Activated CD4-positive, alpha-beta T cell treated with anti-CD3 and anti-CD28 coated beads for 36 hours (primary cell): Measurements from ENCODE around the gene CSNK1G2. TPM values are rescaled to one million over a fixed set of nuclear protein-coding genes. Genes with fewer than 3 reads are reported as not detected.

Experiments
- ATAC-seq: fragments of 200-7000 bp; cut with Tn5 transposase; one replicate; pipeline ENCODE4 v1.10.0; 2021; ENCODE audit warnings: mild to moderate bottlenecking, moderate library complexity
- CTCF ChIA-PET: fragments of 350-600 bp; sonication (Branson Sonifier 250); formaldehyde crosslinking; loops from one replicate; lab custom pipeline; 2021; ENCODE audit warnings: antibody characterized with exemption; lab: Charles Lee
- POLR2A ChIA-PET: fragments of 350-600 bp; sonication (Branson Sonifier 250); formaldehyde crosslinking; loops from one replicate; lab custom pipeline; 2021; ENCODE audit warnings: antibody characterized with exemption, inconsistent platforms; lab: Charles Lee
- DNase-seq: peaks from one replicate; pipeline ENCODE4 v3.0.0-alpha.2; 2020
- H3K27ac Mint-ChIP-seq: one replicate; pipeline ENCODE4 v1.8.0; 2021; ENCODE audit warnings: mixed read lengths
- H3K27me3 Mint-ChIP-seq: one replicate; pipeline ENCODE4 v1.8.0; 2021; ENCODE audit warnings: mixed read lengths
- H3K36me3 Mint-ChIP-seq: one replicate; pipeline ENCODE4 v1.8.0; 2021; ENCODE audit warnings: low read depth, mixed read lengths
- H3K4me1 Mint-ChIP-seq: one replicate; pipeline ENCODE4 v1.8.0; 2021; ENCODE audit warnings: mixed read lengths
- H3K4me3 Mint-ChIP-seq: one replicate; pipeline ENCODE4 v1.8.0; 2021; ENCODE audit warnings: mild to moderate bottlenecking, moderate library complexity, mixed read lengths
- H3K9me3 Mint-ChIP-seq: one replicate; pipeline ENCODE4 v1.8.0; 2021; ENCODE audit warnings: low read depth, mixed read lengths
- intact Hi-C, 2 experiments: fragments of 100-400 bp; cut with DNase I in 1 of 2; cut with micrococcal nuclease in 1 of 2; formaldehyde crosslinking; loops; one replicate each; pipeline versions ENCODE4 v1.14.2 to v1.15.1; 2022 to 2024; cut with DNase I, micrococcal nuclease
- total RNA-seq, 2 experiments: library from RNA; stranded (reverse); gene quantifications; one replicate each; pipeline ENCODE4 v1.2.3, GENCODE V29; 2021

Gene CSNK1G2
- total RNA-seq, 2 experiments from 2014 or later: 56.0 to 78.1 TPM

GRCh38 chr19:1907563-1908363 lies 33.2 kb upstream of the CSNK1G2 start:
- ChIA-PET CTCF (interaction anchor here (0.9 to 1.0 kb wide), 2 partner anchors 15 to 31 kb away, joined by 3 read pairs; no protein-coding TSS in a partner anchor), POLR2A (no interaction called here)
- intact Hi-C loops: no loop called here
- H3K27me3 Mint-ChIP-seq: no peaks in the 10 kb centered on the region
- DNase-seq (no peak), ATAC-seq (no peak)
- no peak overlapping the region for H3K4me3 Mint-ChIP-seq
- H3K9me3 Mint-ChIP-seq: no peaks in the 10 kb centered on the region
- peaks cover 7% of the 10 kb centered on the region for H3K36me3 Mint-ChIP-seq
- no peak overlapping the region for H3K27ac Mint-ChIP-seq
- H3K4me1 Mint-ChIP-seq: peaks cover 46% of the 10 kb centered on the region

GRCh38 chr19:1908364-1908678 lies 32.7 kb upstream of the CSNK1G2 start:
- ATAC-seq (no peak), DNase-seq (no peak)
- Mint-ChIP-seq H3K9me3 (no peaks in the 10 kb centered on the region), H3K36me3 (peaks cover 9% of the 10 kb centered on the region), H3K27ac (no peak overlapping the region), H3K4me1 (peaks cover 40% of the 10 kb centered on the region), H3K27me3 (no peaks in the 10 kb centered on the region), H3K4me3 (no peak overlapping the region)
- intact Hi-C loops: no loop called here
- ChIA-PET CTCF (interaction anchor here (0.9 kb wide), 1 partner anchor 15 kb away, joined by 3 read pairs; no protein-coding TSS in a partner anchor), POLR2A (no interaction called here)

GRCh38 chr19:1909761-1910080 lies 31.3 kb upstream of the CSNK1G2 start:
- H3K9me3 Mint-ChIP-seq: no peaks in the 10 kb centered on the region
- H3K4me3 Mint-ChIP-seq: no peak overlapping the region
- no peaks in the 10 kb centered on the region for H3K27me3 Mint-ChIP-seq
- DNase-seq: no peak
- POLR2A ChIA-PET: no interaction called here
- CTCF ChIA-PET: interaction anchor here (0.6 to 0.7 kb wide), 2 partner anchors 19 to 24 kb away, joined by 3 read pairs; no protein-coding TSS in a partner anchor
- peaks cover 10% of the 10 kb centered on the region for H3K36me3 Mint-ChIP-seq
- no peak overlapping the region for H3K27ac Mint-ChIP-seq
- intact Hi-C loops: no loop called here
- no peak for ATAC-seq
- peaks cover 27% of the 10 kb centered on the region for H3K4me1 Mint-ChIP-seq

DNA sequence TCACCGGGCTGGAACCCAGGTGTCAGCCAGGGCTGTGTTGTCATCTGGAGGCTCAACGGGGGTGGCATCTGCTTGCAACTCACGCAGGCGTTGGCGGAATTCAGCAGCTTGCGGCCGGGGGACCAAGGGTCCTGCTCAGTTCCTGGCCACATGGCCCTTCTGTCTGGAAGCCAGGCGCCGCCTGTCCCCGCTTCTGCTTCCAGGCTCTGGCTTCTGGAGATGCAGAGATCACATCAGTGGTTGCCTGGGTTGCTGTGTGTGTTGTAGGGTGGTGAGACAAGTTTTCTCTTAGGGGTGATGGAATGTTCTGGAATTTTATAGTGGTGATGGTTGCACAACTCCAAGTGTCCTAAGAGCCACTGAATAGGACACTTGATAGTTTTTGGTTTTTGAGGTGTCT lies 30.8 kb upstream of the CSNK1G2 start:
- no peak for DNase-seq
- intact Hi-C loops: no loop called here

DNA sequence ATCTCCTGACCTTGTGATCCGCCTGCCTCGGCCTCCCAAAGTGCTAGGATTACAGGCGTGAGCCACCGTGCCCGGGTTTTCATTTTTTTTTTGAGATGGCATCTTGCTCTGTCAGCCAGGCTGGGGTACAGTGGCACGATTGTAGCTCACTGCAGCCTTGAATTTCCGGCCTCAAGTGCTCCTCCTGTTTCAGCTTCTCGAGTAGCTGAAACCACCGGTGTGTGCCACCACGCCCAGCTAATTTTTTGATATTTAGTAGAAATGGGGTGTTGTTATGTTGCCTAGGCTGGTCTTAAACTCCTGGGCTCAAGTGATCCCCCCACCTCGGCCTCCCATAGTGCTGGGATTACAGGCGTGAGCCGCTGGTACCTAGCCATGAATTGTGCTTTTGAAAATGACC lies 29.9 kb upstream of the CSNK1G2 start:
- Mint-ChIP-seq H3K4me1 (peaks cover 19% of the 10 kb centered on the region), H3K27me3 (no peaks in the 10 kb centered on the region), H3K36me3 (peaks cover 5% of the 10 kb centered on the region), H3K9me3 (no peaks in the 10 kb centered on the region), H3K27ac (no peak overlapping the region), H3K4me3 (no peak overlapping the region)
- CTCF ChIA-PET: no interaction called here
- POLR2A ChIA-PET: no interaction called here
- intact Hi-C loops: no loop called here
- no peak for DNase-seq
- ATAC-seq: no peak

More for the DNA sequence above, 30.8 kb upstream of the CSNK1G2 start:
- H3K27ac Mint-ChIP-seq: no peak overlapping the region
- H3K4me1 Mint-ChIP-seq: peaks cover 25% of the 10 kb centered on the region
- no peak overlapping the region for H3K4me3 Mint-ChIP-seq
- ATAC-seq: no peak
- H3K9me3 Mint-ChIP-seq: no peaks in the 10 kb centered on the region
- POLR2A ChIA-PET: no interaction called here
- peaks cover 10% of the 10 kb centered on the region for H3K36me3 Mint-ChIP-seq
- H3K27me3 Mint-ChIP-seq: no peaks in the 10 kb centered on the region
- CTCF ChIA-PET: interaction anchor here (0.6 to 0.7 kb wide), 2 partner anchors 19 to 23 kb away, joined by 3 read pairs; no protein-coding TSS in a partner anchor

- H3K27ac Mint-ChIP-seq: no peak overlapping the region
- CTCF ChIA-PET: no interaction called here
- POLR2A ChIA-PET: no interaction called here
- H3K4me1 Mint-ChIP-seq: peaks cover 19% of the 10 kb centered on the region
- H3K36me3 Mint-ChIP-seq: peaks cover 5% of the 10 kb centered on the region
- H3K27me3 Mint-ChIP-seq: no peaks in the 10 kb centered on the region
- intact Hi-C loops: no loop called here
- no peak for ATAC-seq
- no peaks in the 10 kb centered on the region for H3K9me3 Mint-ChIP-seq
- H3K4me3 Mint-ChIP-seq: no peak overlapping the region
- DNase-seq: no peak
Observed at GRCh38 chr19:1911995-1912394, 29.0 kb upstream of the CSNK1G2 start.

DNA sequence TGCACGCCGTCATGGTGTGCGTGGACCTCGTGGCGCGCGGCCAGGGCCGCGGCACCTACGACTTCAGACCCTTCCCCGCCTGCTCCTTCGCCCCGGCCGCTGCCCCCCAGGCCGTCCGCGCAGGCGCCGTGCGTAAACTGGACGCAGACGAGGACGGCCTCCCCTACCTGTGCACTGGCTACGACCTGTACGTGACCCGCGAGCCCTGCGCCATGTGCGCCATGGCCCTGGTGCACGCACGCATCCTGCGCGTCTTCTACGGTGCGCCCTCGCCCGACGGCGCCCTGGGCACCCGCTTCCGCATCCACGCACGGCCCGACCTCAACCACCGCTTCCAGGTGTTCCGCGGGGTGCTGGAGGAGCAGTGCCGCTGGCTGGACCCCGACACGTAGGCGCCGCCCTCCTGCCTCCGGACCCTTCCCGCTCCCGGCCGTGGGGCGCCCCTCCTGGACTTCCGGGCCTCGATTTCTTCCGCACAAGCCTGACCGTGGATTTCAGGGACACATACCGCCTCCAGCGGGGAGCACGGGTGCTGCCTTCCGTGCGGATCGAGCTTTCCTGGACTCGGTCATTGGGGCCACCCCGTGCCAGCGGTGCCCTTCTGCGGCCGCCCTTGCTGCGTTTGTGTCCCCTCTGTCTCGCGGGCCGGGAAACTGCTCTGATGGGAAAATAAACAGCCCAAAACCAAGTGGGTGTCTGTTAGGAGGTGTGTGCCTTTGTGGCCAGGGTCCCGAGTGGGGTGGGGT lies 28.0 kb upstream of the CSNK1G2 start:
- intact Hi-C loops: no loop called here
- ChIA-PET POLR2A (no interaction called here), CTCF (no interaction called here)
- H3K4me1 Mint-ChIP-seq: peaks cover 16% of the 10 kb centered on the region
- no peak overlapping the region for H3K4me3 Mint-ChIP-seq
- no peak overlapping the region for H3K27ac Mint-ChIP-seq
- H3K27me3 Mint-ChIP-seq: no peaks in the 10 kb centered on the region
- DNase-seq (no peak), ATAC-seq (no peak)
- H3K36me3 Mint-ChIP-seq: peaks cover 8% of the 10 kb centered on the region
- no peaks in the 10 kb centered on the region for H3K9me3 Mint-ChIP-seq

DNA sequence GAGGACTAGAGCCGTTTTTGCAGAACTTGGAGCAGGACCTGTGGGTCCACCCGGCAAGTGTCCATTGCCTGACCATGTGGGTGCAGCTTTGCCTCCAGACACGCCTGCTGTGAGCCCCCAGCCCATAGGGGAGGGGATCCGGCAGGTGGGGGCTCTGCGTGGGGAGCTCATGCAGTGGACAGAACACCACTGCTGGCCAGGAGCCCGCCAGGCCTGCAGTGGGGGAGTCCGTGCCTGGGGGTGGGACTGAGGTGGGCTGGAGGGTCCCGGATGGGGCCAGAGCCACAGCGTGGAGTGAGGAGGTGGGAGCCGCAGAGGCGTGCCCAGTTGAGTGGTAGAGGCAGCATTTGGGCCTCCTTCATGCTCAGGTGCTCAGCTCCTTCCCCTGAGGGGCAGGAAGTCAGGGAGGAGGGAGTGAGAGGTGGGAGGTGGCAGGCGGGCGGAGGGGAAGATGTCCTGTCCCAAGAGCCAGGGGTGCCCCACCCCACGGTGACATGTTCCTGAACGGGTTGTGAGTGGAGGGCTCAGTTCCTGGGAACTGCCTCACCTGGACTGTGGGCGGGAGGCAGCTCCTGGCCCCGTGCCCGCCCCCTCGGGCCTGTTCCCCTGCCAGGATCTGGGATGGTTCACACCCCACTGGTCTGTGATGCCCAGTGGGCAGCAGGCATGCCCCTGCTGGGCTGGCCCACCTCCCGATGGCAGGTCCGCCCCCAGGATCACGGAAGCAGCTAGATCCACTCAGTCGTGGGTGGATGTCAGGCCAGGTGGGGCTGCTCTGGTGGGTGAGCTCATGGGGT lies 27.0 kb upstream of the CSNK1G2 start:
- H3K36me3 Mint-ChIP-seq: peaks cover 11% of the 10 kb centered on the region

GRCh38 chr19:1914826-1915341 lies 26.1 kb upstream of the CSNK1G2 start:
- Mint-ChIP-seq H3K27ac (no peak overlapping the region), H3K27me3 (no peaks in the 10 kb centered on the region), H3K4me1 (peaks cover 5% of the 10 kb centered on the region), H3K9me3 (no peaks in the 10 kb centered on the region), H3K36me3 (peaks cover 11% of the 10 kb centered on the region), H3K4me3 (no peak overlapping the region)
- POLR2A ChIA-PET: no interaction called here
- intact Hi-C loops: no loop called here
- no peak for ATAC-seq
- CTCF ChIA-PET: interaction anchor here (0.6 kb wide), 1 partner anchor 43 kb away, joined by 3 read pairs; no protein-coding TSS in a partner anchor
- no peak for DNase-seq

More for the DNA sequence above, 27.0 kb upstream of the CSNK1G2 start:
- ChIA-PET CTCF (interaction anchor here (0.6 kb wide), 1 partner anchor 43 kb away, joined by 3 read pairs; no protein-coding TSS in a partner anchor), POLR2A (no interaction called here)
- Mint-ChIP-seq H3K9me3 (no peaks in the 10 kb centered on the region), H3K27ac (no peak overlapping the region), H3K4me1 (peaks cover 12% of the 10 kb centered on the region), H3K4me3 (no peak overlapping the region), H3K27me3 (no peaks in the 10 kb centered on the region)
- ATAC-seq (no peak), DNase-seq (no peak)
- intact Hi-C loops: no loop called here

GRCh38 chr19:1917146-1917545 lies 23.8 kb upstream of the CSNK1G2 start:
- Mint-ChIP-seq H3K4me1 (peaks cover 4% of the 10 kb centered on the region), H3K36me3 (peaks cover 14% of the 10 kb centered on the region), H3K27me3 (no peaks in the 10 kb centered on the region), H3K4me3 (no peak overlapping the region), H3K27ac (no peak overlapping the region), H3K9me3 (no peaks in the 10 kb centered on the region)
- CTCF ChIA-PET: no interaction called here
- POLR2A ChIA-PET: no interaction called here
- intact Hi-C loops: no loop called here
- ATAC-seq (no peak), DNase-seq (no peak)

DNA sequence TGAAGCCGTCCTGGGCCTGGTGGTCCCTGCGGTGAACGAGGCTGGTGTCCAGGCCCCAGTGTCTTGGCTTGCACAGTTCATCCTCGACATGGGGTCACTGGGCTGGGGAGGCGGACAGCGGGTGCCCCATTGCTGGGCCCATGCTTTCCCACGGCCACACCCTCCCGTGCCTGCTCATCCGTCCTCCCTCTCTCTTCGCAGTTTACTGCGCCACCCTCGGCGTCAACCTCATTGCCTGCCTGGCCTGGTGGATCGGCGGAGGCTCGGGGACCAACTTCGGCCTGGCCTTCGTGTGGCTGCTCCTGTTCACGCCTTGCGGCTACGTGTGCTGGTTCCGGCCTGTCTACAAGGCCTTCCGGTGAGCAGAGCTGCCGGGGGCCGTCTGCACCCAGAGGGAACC lies 23.0 kb upstream of the CSNK1G2 start:
- intact Hi-C loops: no loop called here
- DNase-seq (no peak), ATAC-seq (no peak)
- Mint-ChIP-seq H3K9me3 (no peaks in the 10 kb centered on the region), H3K4me3 (no peak overlapping the region), H3K27me3 (no peaks in the 10 kb centered on the region), H3K36me3 (peaks cover 14% of the 10 kb centered on the region), H3K4me1 (peaks cover 5% of the 10 kb centered on the region), H3K27ac (no peak overlapping the region)
- ChIA-PET CTCF (no interaction called here), POLR2A (no interaction called here)
